ENCODE measurements around the gene OSBPL8.

DNA sequence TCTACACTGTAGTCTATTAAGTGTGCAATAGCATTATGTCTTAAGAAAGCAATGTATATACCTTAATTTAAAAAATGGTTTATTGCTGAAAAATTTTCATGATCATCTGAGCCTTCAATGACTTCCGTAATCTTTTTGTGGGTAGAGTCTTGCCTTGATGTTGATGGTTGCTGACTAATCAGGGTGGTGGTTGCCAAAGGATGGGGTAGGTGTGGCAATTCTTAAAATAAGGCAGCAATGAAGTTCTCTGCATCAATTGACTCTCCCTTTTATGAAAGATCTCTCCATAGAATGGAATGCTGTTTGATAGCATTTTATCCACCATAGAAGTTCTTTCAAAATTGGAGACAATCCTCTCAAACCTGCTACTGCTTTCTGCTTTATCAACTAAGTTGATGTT, 252.5 kb downstream of the OSBPL8 start:
- TF ChIP-seq POLR2A (IDR thresholded peaks at IDR 0.05), result no peak
- TF ChIP-seq, protein P1, sequence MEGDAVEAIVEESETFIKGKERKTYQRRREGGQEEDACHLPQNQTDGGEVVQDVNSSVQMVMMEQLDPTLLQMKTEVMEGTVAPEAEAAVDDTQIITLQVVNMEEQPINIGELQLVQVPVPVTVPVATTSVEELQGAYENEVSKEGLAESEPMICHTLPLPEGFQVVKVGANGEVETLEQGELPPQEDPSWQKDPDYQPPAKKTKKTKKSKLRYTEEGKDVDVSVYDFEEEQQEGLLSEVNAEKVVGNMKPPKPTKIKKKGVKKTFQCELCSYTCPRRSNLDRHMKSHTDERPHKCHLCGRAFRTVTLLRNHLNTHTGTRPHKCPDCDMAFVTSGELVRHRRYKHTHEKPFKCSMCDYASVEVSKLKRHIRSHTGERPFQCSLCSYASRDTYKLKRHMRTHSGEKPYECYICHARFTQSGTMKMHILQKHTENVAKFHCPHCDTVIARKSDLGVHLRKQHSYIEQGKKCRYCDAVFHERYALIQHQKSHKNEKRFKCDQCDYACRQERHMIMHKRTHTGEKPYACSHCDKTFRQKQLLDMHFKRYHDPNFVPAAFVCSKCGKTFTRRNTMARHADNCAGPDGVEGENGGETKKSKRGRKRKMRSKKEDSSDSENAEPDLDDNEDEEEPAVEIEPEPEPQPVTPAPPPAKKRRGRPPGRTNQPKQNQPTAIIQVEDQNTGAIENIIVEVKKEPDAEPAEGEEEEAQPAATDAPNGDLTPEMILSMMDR (IDR thresholded peaks at IDR 0.05), result no peak

Data from adrenal gland (tissue), 5 donors.